Caco-2 (cell line): ENCODE measurements around the gene PSMB3. TPM values are rescaled to one million over a fixed set of nuclear protein-coding genes. Genes with fewer than 3 reads are reported as not detected.
A peak's percentile ranks its signal among the peaks of the same experiment; 100 is the strongest.

Source experiments
- BruUV-seq: library from RNA; stranded (reverse); fragments of 400-500 nt; replicated peaks from 2 replicates; lab custom pipeline; 2021; lab: Mats Ljungman, UMichigan
- CTCF ChIA-PET: fragments of 300-600 bp; sonication (Branson Sonifier 250); formaldehyde crosslinking; loops from one replicate; lab custom pipeline; 2022; ENCODE audit warnings: antibody characterized with exemption; lab: Charles Lee
- POLR2A ChIA-PET: fragments of 300-600 bp; sonication (Branson Sonifier 250); formaldehyde crosslinking; loops from one replicate; lab custom pipeline; 2022; ENCODE audit warnings: antibody characterized with exemption; lab: Charles Lee
- DNase-seq, 2 experiments: peaks; one replicate each; pipeline versions ENCODE4 v3.0.0 to v3.0.0-alpha.2; 2020 to 2022
- H3K27me3 ChIP-seq: replicated peaks from 2 replicates; pipeline ENCODE4 v1.6.0; 2011; ENCODE audit warnings: low read length; ENCODE audit not compliant: control insufficient read depth, insufficient read depth
- H3K36me3 ChIP-seq: 2 replicates; pipeline ENCODE4 v1.5.1; 2011; ENCODE audit warnings: low read length; ENCODE audit not compliant: control insufficient read depth, insufficient read depth
- H3K4me1 ChIP-seq: fragments of 250-450 bp; sonication (Bioruptor Pico); 2 replicates; pipeline ENCODE4 v1.5.1; 2020; ENCODE audit warnings: mild to moderate bottlenecking
- H3K4me3 ChIP-seq: 2 replicates; pipeline ENCODE4 v1.5.1; 2011; ENCODE audit warnings: low read depth, mild to moderate bottlenecking, control low read depth, low read length
- H3K9me3 ChIP-seq: fragments of 250-450 bp; sonication (Bioruptor Pico); 2 replicates; pipeline ENCODE4 v1.5.1; 2020; ENCODE audit warnings: mild to moderate bottlenecking, moderate library complexity
- H3K27ac Mint-ChIP-seq: one replicate; pipeline ENCODE4 v1.8.0; 2022; ENCODE audit warnings: mixed read lengths; ENCODE audit not compliant: unreplicated experiment
- H3K27me3 Mint-ChIP-seq: one replicate; pipeline ENCODE4 v1.8.0; 2022; ENCODE audit warnings: mixed read lengths; ENCODE audit not compliant: insufficient read depth, unreplicated experiment
- H3K36me3 Mint-ChIP-seq: one replicate; pipeline ENCODE4 v1.8.0; 2022; ENCODE audit warnings: mild to moderate bottlenecking, mixed read lengths; ENCODE audit not compliant: insufficient read depth, unreplicated experiment
- H3K4me1 Mint-ChIP-seq: one replicate; pipeline ENCODE4 v1.8.0; 2022; ENCODE audit warnings: low read depth, mixed read lengths; ENCODE audit not compliant: unreplicated experiment
- H3K4me3 Mint-ChIP-seq: one replicate; pipeline ENCODE4 v1.8.0; 2022; ENCODE audit warnings: mild to moderate bottlenecking, moderate library complexity, mixed read lengths; ENCODE audit not compliant: unreplicated experiment
- H3K9me3 Mint-ChIP-seq: one replicate; pipeline ENCODE4 v1.8.0; 2022; ENCODE audit warnings: mixed read lengths; ENCODE audit not compliant: unreplicated experiment
- intact Hi-C: fragments of 100-400 bp; cut with micrococcal nuclease; formaldehyde crosslinking; loops from one replicate; pipeline ENCODE4 v1.10.0; 2022; ENCODE audit not compliant: unreplicated experiment
- total RNA-seq: library from RNA; stranded (reverse); gene quantifications from 2 replicates; pipeline ENCODE4 v1.2.3, GENCODE V29; 2022
- TF ChIP-seq, protein P1 (sequence below), 2 experiments: fragments of 200-600 bp in 1 of 2; IDR thresholded peaks; 1 replicate in 1 of 2; 2 replicates in 1 of 2; pipeline versions ENCODE4 v1.5.1 to v1.8.0; 2011 to 2022; ENCODE audit warnings: antibody characterized with exemption in 1 of 2, control low read depth in 1 of 2, inconsistent platforms in 1 of 2, low read depth in 1 of 2, low read length in 1 of 2, mild to moderate bottlenecking in 1 of 2, moderate library complexity in 1 of 2; ENCODE audit not compliant: insufficient read depth in 1 of 2, severe bottlenecking in 1 of 2, unreplicated experiment in 1 of 2

PSMB3 gene
- total RNA-seq, 1 experiment from 2014 or later = 427 TPM

GRCh38 chr17:38703742-38704605, 48.6 kb upstream of the PSMB3 start:
- H3K4me1 ChIP-seq = peaks cover 37% of the 10 kb centered on the region
- ChIA-PET CTCF (interaction anchor here (0.5 to 1.5 kb wide), 2 partner anchors 449 to 1613 kb away, joined by 3 to 4 read pairs; no protein-coding TSS in a partner anchor), POLR2A (interaction anchor here (0.6 to 1.5 kb wide), 3 partner anchors 19 to 45 kb away, joined by 3 to 6 read pairs (median 4); partner anchors contain the start of gene CISD3)
- DNase-seq = peak; percentile 97 to 98
- intact Hi-C loops = loop anchor here (1.0 to 10.0 kb wide), 3 partner anchors 15 to 989 kb away; no protein-coding TSS in a partner anchor
- H3K4me3 Mint-ChIP-seq = peak overlapping the region; percentile 95
- peaks cover 23% of the 10 kb centered on the region for H3K4me1 Mint-ChIP-seq
- H3K36me3 Mint-ChIP-seq = peaks cover 24% of the 10 kb centered on the region
- H3K9me3 Mint-ChIP-seq = no peaks in the 10 kb centered on the region
- H3K27me3 Mint-ChIP-seq = no peaks in the 10 kb centered on the region
- no peaks in the 10 kb centered on the region for H3K27me3 ChIP-seq
- peak overlapping the region; percentile 81 for H3K27ac Mint-ChIP-seq
- peak overlapping the region; percentile 71 for H3K4me3 ChIP-seq
- BruUV-seq = no TSS peak
- H3K9me3 ChIP-seq = no peaks in the 10 kb centered on the region
- peaks cover 2% of the 10 kb centered on the region for H3K36me3 ChIP-seq
- TF ChIP-seq, protein P1, sequence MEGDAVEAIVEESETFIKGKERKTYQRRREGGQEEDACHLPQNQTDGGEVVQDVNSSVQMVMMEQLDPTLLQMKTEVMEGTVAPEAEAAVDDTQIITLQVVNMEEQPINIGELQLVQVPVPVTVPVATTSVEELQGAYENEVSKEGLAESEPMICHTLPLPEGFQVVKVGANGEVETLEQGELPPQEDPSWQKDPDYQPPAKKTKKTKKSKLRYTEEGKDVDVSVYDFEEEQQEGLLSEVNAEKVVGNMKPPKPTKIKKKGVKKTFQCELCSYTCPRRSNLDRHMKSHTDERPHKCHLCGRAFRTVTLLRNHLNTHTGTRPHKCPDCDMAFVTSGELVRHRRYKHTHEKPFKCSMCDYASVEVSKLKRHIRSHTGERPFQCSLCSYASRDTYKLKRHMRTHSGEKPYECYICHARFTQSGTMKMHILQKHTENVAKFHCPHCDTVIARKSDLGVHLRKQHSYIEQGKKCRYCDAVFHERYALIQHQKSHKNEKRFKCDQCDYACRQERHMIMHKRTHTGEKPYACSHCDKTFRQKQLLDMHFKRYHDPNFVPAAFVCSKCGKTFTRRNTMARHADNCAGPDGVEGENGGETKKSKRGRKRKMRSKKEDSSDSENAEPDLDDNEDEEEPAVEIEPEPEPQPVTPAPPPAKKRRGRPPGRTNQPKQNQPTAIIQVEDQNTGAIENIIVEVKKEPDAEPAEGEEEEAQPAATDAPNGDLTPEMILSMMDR (IDR thresholded peaks at IDR 0.05; ENCODE audit: insufficient read depth in 1 of 2, low read depth in 1 of 2, low read length in 1 of 2, severe bottlenecking in 1 of 2, unreplicated experiment in 1 of 2) = peak in 1 of 2 experiments; percentile 17

- Mint-ChIP-seq H3K27ac (peak within 1 kb of the TSS; percentile 81), H3K36me3 (peaks cover 21% of the 10 kb centered on the region), H3K9me3 (no peaks in the 10 kb centered on the region), H3K4me3 (peak within 1 kb of the TSS; percentile 95), H3K27me3 (no peaks in the 10 kb centered on the region), H3K4me1 (peaks cover 24% of the 10 kb centered on the region)
- intact Hi-C loops = loop anchor here (1.0 to 10.0 kb wide), 2 partner anchors 28 to 990 kb away; no protein-coding TSS in a partner anchor
- CTCF ChIA-PET = interaction anchor here (0.5 to 1.5 kb wide), 5 partner anchors 25 to 448 kb away, joined by 4 to 5 read pairs (median 4); partner anchors contain the start of genes CISD3 and SRCIN1
- Histone ChIP-seq H3K36me3 (peaks cover 2% of the 10 kb centered on the region), H3K27me3 (no peaks in the 10 kb centered on the region), H3K4me1 (peaks cover 30% of the 10 kb centered on the region), H3K4me3 (peak within 1 kb of the TSS; percentile 71), H3K9me3 (no peaks in the 10 kb centered on the region)
- DNase-seq = peak; percentile 86
- POLR2A ChIA-PET = interaction anchor here (0.5 to 1.5 kb wide), 7 partner anchors 12 to 756 kb away, joined by 3 to 6 read pairs (median 4); partner anchors contain the start of genes CDK12, CISD3 and RPL23
- TF ChIP-seq, protein P1 (IDR thresholded peaks at IDR 0.05; ENCODE audit: insufficient read depth in 1 of 2, low read depth in 1 of 2, low read length in 1 of 2, severe bottlenecking in 1 of 2, unreplicated experiment in 1 of 2) = no peak
- BruUV-seq = no TSS peak
Observed at GRCh38 chr17:38704606-38705522, 47.7 kb upstream of the PSMB3 start, which contains the start of gene MLLT6. Gene MLLT6, plus strand, starts transcription at chr17:38705273. Its CDS starts 360 bp downstream, at chr17:38705633.
